ENCODE results near the gene MCF2. TPM values are rescaled to one million over a fixed set of nuclear protein-coding genes. Genes with fewer than 3 reads are reported as not detected.
A peak's percentile ranks its signal among the peaks of the same experiment; 100 is the strongest.

Gene MCF2
- total and polyA plus RNA-seq, 2 experiments from 2014 or later, result 1.1 to 1.4 TPM

DNA sequence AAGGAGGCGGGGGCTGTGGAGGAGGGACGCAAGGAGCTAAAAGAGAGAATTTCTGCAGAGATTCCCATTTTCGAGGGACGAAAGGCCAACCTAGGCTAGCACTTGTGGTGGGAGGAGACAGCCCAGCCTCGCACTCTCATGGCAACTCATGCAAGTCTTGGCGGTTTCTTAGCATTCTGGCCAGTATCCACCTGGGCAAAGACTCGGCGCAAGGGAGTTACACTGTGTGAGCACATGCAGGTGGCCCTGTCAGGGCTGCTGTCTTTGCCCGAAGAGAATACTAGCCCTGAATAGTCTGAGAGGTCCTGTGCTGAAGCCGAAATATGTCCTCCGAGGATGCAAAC is 15.5 kb downstream of the MCF2 start:
- no peaks in the 10 kb centered on the region for H3K36me3 ChIP-seq (ENCODE audit: insufficient read depth)
- H3K27me3 ChIP-seq (ENCODE audit: insufficient read depth), result peaks cover 27% of the 10 kb centered on the region
- TF ChIP-seq, protein P1, sequence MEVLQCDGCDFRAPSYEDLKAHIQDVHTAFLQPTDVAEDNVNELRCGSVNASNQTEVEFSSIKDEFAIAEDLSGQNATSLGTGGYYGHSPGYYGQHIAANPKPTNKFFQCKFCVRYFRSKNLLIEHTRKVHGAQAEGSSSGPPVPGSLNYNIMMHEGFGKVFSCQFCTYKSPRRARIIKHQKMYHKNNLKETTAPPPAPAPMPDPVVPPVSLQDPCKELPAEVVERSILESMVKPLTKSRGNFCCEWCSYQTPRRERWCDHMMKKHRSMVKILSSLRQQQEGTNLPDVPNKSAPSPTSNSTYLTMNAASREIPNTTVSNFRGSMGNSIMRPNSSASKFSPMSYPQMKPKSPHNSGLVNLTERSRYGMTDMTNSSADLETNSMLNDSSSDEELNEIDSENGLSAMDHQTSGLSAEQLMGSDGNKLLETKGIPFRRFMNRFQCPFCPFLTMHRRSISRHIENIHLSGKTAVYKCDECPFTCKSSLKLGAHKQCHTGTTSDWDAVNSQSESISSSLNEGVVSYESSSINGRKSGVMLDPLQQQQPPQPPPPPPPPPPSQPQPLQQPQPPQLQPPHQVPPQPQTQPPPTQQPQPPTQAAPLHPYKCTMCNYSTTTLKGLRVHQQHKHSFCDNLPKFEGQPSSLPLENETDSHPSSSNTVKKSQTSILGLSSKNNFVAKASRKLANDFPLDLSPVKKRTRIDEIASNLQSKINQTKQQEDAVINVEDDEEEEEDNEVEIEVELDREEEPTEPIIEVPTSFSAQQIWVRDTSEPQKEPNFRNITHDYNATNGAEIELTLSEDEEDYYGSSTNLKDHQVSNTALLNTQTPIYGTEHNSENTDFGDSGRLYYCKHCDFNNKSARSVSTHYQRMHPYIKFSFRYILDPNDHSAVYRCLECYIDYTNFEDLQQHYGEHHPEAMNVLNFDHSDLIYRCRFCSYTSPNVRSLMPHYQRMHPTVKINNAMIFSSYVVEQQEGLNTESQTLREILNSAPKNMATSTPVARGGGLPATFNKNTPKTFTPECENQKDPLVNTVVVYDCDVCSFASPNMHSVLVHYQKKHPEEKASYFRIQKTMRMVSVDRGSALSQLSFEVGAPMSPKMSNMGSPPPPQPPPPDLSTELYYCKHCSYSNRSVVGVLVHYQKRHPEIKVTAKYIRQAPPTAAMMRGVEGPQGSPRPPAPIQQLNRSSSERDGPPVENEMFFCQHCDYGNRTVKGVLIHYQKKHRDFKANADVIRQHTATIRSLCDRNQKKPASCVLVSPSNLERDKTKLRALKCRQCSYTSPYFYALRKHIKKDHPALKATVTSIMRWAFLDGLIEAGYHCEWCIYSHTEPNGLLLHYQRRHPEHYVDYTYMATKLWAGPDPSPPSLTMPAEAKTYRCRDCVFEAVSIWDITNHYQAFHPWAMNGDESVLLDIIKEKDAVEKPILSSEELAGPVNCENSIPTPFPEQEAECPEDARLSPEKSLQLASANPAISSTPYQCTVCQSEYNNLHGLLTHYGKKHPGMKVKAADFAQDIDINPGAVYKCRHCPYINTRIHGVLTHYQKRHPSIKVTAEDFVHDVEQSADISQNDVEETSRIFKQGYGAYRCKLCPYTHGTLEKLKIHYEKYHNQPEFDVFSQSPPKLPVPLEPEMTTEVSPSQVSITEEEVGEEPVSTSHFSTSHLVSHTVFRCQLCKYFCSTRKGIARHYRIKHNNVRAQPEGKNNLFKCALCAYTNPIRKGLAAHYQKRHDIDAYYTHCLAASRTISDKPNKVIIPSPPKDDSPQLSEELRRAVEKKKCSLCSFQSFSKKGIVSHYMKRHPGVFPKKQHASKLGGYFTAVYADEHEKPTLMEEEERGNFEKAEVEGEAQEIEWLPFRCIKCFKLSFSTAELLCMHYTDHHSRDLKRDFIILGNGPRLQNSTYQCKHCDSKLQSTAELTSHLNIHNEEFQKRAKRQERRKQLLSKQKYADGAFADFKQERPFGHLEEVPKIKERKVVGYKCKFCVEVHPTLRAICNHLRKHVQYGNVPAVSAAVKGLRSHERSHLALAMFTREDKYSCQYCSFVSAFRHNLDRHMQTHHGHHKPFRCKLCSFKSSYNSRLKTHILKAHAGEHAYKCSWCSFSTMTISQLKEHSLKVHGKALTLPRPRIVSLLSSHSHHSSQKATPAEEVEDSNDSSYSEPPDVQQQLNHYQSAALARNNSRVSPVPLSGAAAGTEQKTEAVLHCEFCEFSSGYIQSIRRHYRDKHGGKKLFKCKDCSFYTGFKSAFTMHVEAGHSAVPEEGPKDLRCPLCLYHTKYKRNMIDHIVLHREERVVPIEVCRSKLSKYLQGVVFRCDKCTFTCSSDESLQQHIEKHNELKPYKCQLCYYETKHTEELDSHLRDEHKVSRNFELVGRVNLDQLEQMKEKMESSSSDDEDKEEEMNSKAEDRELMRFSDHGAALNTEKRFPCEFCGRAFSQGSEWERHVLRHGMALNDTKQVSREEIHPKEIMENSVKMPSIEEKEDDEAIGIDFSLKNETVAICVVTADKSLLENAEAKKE (CRISPR knock-in tag; IDR thresholded peaks at IDR 0.05), result no peak
- TF ChIP-seq, protein P2, sequence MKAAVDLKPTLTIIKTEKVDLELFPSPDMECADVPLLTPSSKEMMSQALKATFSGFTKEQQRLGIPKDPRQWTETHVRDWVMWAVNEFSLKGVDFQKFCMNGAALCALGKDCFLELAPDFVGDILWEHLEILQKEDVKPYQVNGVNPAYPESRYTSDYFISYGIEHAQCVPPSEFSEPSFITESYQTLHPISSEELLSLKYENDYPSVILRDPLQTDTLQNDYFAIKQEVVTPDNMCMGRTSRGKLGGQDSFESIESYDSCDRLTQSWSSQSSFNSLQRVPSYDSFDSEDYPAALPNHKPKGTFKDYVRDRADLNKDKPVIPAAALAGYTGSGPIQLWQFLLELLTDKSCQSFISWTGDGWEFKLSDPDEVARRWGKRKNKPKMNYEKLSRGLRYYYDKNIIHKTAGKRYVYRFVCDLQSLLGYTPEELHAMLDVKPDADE (IDR thresholded peaks at IDR 0.05), result no peak
- TF ChIP-seq EZH2 (IDR thresholded peaks at IDR 0.05; ENCODE audit: low read depth, unreplicated experiment) (no peak), NANOG (IDR thresholded peaks at IDR 0.05; ENCODE audit: borderline replicate concordance) (no peak), ZNF114 (CRISPR knock-in tag; IDR thresholded peaks at IDR 0.05) (no peak), ZNF331 (CRISPR knock-in tag; IDR thresholded peaks at IDR 0.05; ENCODE audit: low read depth) (no peak), CREB1 (CRISPR knock-in tag; IDR thresholded peaks at IDR 0.05; ENCODE audit: low read depth) (no peak)
- TF ChIP-seq, protein P3, sequence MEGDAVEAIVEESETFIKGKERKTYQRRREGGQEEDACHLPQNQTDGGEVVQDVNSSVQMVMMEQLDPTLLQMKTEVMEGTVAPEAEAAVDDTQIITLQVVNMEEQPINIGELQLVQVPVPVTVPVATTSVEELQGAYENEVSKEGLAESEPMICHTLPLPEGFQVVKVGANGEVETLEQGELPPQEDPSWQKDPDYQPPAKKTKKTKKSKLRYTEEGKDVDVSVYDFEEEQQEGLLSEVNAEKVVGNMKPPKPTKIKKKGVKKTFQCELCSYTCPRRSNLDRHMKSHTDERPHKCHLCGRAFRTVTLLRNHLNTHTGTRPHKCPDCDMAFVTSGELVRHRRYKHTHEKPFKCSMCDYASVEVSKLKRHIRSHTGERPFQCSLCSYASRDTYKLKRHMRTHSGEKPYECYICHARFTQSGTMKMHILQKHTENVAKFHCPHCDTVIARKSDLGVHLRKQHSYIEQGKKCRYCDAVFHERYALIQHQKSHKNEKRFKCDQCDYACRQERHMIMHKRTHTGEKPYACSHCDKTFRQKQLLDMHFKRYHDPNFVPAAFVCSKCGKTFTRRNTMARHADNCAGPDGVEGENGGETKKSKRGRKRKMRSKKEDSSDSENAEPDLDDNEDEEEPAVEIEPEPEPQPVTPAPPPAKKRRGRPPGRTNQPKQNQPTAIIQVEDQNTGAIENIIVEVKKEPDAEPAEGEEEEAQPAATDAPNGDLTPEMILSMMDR (conservative IDR thresholded peaks at IDR 0.05; ENCODE audit: low read depth in 2 of 2), result no peak
- TF ChIP-seq, protein P4, sequence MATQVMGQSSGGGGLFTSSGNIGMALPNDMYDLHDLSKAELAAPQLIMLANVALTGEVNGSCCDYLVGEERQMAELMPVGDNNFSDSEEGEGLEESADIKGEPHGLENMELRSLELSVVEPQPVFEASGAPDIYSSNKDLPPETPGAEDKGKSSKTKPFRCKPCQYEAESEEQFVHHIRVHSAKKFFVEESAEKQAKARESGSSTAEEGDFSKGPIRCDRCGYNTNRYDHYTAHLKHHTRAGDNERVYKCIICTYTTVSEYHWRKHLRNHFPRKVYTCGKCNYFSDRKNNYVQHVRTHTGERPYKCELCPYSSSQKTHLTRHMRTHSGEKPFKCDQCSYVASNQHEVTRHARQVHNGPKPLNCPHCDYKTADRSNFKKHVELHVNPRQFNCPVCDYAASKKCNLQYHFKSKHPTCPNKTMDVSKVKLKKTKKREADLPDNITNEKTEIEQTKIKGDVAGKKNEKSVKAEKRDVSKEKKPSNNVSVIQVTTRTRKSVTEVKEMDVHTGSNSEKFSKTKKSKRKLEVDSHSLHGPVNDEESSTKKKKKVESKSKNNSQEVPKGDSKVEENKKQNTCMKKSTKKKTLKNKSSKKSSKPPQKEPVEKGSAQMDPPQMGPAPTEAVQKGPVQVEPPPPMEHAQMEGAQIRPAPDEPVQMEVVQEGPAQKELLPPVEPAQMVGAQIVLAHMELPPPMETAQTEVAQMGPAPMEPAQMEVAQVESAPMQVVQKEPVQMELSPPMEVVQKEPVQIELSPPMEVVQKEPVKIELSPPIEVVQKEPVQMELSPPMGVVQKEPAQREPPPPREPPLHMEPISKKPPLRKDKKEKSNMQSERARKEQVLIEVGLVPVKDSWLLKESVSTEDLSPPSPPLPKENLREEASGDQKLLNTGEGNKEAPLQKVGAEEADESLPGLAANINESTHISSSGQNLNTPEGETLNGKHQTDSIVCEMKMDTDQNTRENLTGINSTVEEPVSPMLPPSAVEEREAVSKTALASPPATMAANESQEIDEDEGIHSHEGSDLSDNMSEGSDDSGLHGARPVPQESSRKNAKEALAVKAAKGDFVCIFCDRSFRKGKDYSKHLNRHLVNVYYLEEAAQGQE (IDR thresholded peaks at IDR 0.05; ENCODE audit: unreplicated experiment), result no peak
- DNase-seq (ENCODE audit: low spot score), result peak; percentile 36
- peaks cover 6% of the 10 kb centered on the region for H3K27me3 Mint-ChIP-seq (ENCODE audit: insufficient read depth, low read depth, poor library complexity)
- H4K20me1 ChIP-seq (replicated peaks; ENCODE audit: insufficient read depth), result no peaks in the 10 kb centered on the region
- ATAC-seq, result peak; percentile 78
- peak overlapping the region; percentile 58 for H3K4me3 Mint-ChIP-seq
- H3K4me3 ChIP-seq, result peak overlapping the region; percentile 55
- H3K4me1 ChIP-seq (ENCODE audit: insufficient read depth), result peaks cover 4% of the 10 kb centered on the region; the same call in 1 of the 2 replicates
- H3K36me3 Mint-ChIP-seq (ENCODE audit: low read depth), result no peaks in the 10 kb centered on the region
- H3K9me2 ChIP-seq (ENCODE audit: insufficient read depth), result no peaks in the 10 kb centered on the region
- no peak overlapping the region for H3K27ac ChIP-seq (ENCODE audit: low read depth)
- H3K4me2 ChIP-seq, result peak overlapping the region; percentile 81
- H3F3A ChIP-seq (replicated peaks; ENCODE audit: low read depth), result no peaks in the 10 kb centered on the region
- H2AFZ ChIP-seq, result peak overlapping the region; percentile 66; the same call in 1 of the 2 replicates
- H3K4me1 Mint-ChIP-seq, result peaks cover 11% of the 10 kb centered on the region; the same call in 2 of the 3 replicates
- H3K79me2 ChIP-seq (replicated peaks; ENCODE audit: insufficient read depth), result no peaks in the 10 kb centered on the region
- no peak overlapping the region for H3K27ac Mint-ChIP-seq
- H3K9me3 Mint-ChIP-seq, result no peaks in the 10 kb centered on the region
